A673 (cell line): Measurements from ENCODE around the gene ZEB2. TPM values are rescaled to one million over a fixed set of nuclear protein-coding genes. Genes with fewer than 3 reads are reported as not detected.

Experiments used
- BruUV-seq: library from RNA; stranded (reverse); fragments of 400-500 nt; replicated peaks from 2 replicates; lab custom pipeline; 2021; lab: Mats Ljungman, UMichigan
- CTCF ChIA-PET: fragments of 300-600 bp; sonication (Branson Sonifier 250); formaldehyde crosslinking; loops from one replicate; lab custom pipeline; 2022; ENCODE audit warnings: antibody characterized with exemption; lab: Charles Lee
- POLR2A ChIA-PET: fragments of 300-600 bp; sonication (Branson Sonifier 250); formaldehyde crosslinking; loops from one replicate; lab custom pipeline; 2022; ENCODE audit warnings: antibody characterized with exemption; ENCODE audit not compliant: low non-redundant PET; lab: Charles Lee
- DNase-seq: peaks from one replicate; pipeline ENCODE4 v3.0.0-alpha.2; 2015; ENCODE audit warnings: low spot score
- H3K27ac ChIP-seq: fragments of 200-600 bp; sonication (generic); 2 replicates; pipeline ENCODE4 v1.5.1; 2016; ENCODE audit warnings: mixed run types, low read depth, mild to moderate bottlenecking, mixed read lengths, antibody characterized with exemption, low read length; ENCODE audit not compliant: poor library complexity, severe bottlenecking
- H3K27me3 ChIP-seq: fragments of 200-600 bp; sonication (generic); replicated peaks from 2 replicates; pipeline ENCODE4 v1.6.1; 2017; ENCODE audit warnings: mixed run types, low read depth, mild to moderate bottlenecking, mixed read lengths, antibody characterized with exemption, low read length; ENCODE audit not compliant: insufficient read depth, poor library complexity
- H3K36me3 ChIP-seq: fragments of 200-600 bp; sonication (generic); 2 replicates; pipeline ENCODE4 v1.6.1; 2016; ENCODE audit warnings: mixed run types, mild to moderate bottlenecking, mixed read lengths, antibody characterized with exemption, low read length; ENCODE audit not compliant: insufficient read depth, poor library complexity, severe bottlenecking
- H3K4me1 ChIP-seq: fragments of 200-600 bp; sonication (generic); 2 replicates; pipeline ENCODE4 v1.6.1; 2017; ENCODE audit warnings: mixed run types, mild to moderate bottlenecking, mixed read lengths, antibody characterized with exemption, low read length; ENCODE audit not compliant: insufficient read depth, poor library complexity, severe bottlenecking
- H3K4me3 ChIP-seq: fragments of 200-600 bp; sonication (generic); 2 replicates; pipeline ENCODE4 v1.5.1; 2016; ENCODE audit warnings: low read depth, mixed run types, mild to moderate bottlenecking, mixed read lengths, low read length; ENCODE audit not compliant: poor library complexity, severe bottlenecking
- H3K9me3 ChIP-seq: fragments of 200-600 bp; sonication (generic); 2 replicates; pipeline ENCODE4 v1.6.1; 2016; ENCODE audit warnings: mixed run types, low read depth, mild to moderate bottlenecking, mixed read lengths, antibody characterized with exemption, low read length; ENCODE audit not compliant: poor library complexity, severe bottlenecking
- EZH2 ChIP-seq: fragments of 200-600 bp; sonication (generic); IDR thresholded peaks from 2 replicates; pipeline ENCODE4 v1.6.1; 2017; ENCODE audit warnings: borderline replicate concordance, low read depth, mild to moderate bottlenecking, mixed read lengths, antibody characterized with exemption, low read length; ENCODE audit not compliant: poor library complexity, severe bottlenecking
- intact Hi-C: fragments of 100-400 bp; cut with micrococcal nuclease; formaldehyde crosslinking; loops from one replicate; pipeline ENCODE4 v1.10.0; 2022; ENCODE audit not compliant: unreplicated experiment
- total RNA-seq: library from RNA; stranded (reverse); gene quantifications from 2 replicates; pipeline ENCODE4 v1.2.3, GENCODE V29; 2021
- TF ChIP-seq, protein P1 (sequence below): fragments of 300-800, 200-600 bp; sonication (generic); conservative IDR thresholded peaks from 2 replicates; pipeline ENCODE4 v1.5.1; 2017; ENCODE audit warnings: low read depth, mild to moderate bottlenecking, antibody characterized with exemption, low read length, moderate library complexity, mixed read lengths

Gene ZEB2
- total RNA-seq, 1 experiment from 2014 or later = 146 TPM

DNA sequence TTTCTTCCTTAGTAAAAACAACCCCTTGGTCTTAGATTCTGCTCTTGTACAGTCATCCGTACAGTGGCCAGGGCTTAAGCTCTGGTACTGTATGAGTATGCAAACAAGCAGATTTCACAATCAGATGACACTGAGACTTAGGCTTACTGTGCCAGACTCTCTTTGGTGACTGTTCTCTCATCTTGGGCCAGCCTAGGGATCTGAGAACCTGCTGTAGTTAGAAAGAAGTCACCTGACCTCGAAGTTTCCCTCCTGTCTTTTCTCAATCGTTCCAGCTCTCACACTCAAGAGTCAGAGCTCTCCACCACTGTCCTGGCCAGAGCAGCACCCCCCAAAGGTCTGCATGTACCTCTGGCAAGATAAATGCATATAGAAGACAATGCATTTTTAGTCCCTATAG, 63.2 kb downstream of the ZEB2 start:
- POLR2A ChIA-PET = no interaction called here
- peak; percentile 86 for DNase-seq
- peak overlapping the region; percentile 71 for H3K27ac ChIP-seq
- no peak for TF ChIP-seq EZH2
- TF ChIP-seq, protein P1, sequence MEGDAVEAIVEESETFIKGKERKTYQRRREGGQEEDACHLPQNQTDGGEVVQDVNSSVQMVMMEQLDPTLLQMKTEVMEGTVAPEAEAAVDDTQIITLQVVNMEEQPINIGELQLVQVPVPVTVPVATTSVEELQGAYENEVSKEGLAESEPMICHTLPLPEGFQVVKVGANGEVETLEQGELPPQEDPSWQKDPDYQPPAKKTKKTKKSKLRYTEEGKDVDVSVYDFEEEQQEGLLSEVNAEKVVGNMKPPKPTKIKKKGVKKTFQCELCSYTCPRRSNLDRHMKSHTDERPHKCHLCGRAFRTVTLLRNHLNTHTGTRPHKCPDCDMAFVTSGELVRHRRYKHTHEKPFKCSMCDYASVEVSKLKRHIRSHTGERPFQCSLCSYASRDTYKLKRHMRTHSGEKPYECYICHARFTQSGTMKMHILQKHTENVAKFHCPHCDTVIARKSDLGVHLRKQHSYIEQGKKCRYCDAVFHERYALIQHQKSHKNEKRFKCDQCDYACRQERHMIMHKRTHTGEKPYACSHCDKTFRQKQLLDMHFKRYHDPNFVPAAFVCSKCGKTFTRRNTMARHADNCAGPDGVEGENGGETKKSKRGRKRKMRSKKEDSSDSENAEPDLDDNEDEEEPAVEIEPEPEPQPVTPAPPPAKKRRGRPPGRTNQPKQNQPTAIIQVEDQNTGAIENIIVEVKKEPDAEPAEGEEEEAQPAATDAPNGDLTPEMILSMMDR = no peak
- H3K9me3 ChIP-seq = no peaks in the 10 kb centered on the region
- no peak overlapping the region for H3K4me3 ChIP-seq
- intact Hi-C loops = no loop called here
- CTCF ChIA-PET = no interaction called here
- no TSS peak for BruUV-seq
- H3K4me1 ChIP-seq = peaks cover 100% of the 10 kb centered on the region
- H3K36me3 ChIP-seq = peaks cover 5% of the 10 kb centered on the region
- H3K27me3 ChIP-seq = no peaks in the 10 kb centered on the region

DNA sequence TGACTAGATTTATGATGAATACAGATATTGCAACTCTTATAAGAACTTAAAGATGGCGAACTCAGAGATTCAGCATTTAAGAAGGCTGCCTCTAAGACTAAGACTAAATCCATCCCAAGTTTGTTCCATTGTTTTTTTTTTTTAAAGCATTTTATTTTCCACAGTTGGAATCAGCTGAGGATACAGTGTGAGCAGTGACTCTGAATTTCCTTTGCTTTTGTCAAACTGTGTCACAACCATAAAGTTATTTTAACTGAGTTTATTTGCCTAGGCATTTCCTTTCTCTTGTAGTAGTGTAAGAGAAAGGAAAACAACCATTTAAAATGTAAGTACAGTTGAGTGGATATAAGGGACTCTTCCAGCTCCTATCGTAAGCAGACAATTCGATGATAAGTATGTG, 63.9 kb downstream of the ZEB2 start:
- BruUV-seq = no TSS peak
- Histone ChIP-seq H3K9me3 (no peaks in the 10 kb centered on the region), H3K4me1 (peaks cover 100% of the 10 kb centered on the region), H3K27ac (peak overlapping the region; percentile 71), H3K4me3 (no peak overlapping the region), H3K27me3 (no peaks in the 10 kb centered on the region), H3K36me3 (peaks cover 10% of the 10 kb centered on the region)
- ChIA-PET POLR2A (no interaction called here), CTCF (no interaction called here)
- intact Hi-C loops = no loop called here
- DNase-seq = no peak
- TF ChIP-seq EZH2 = no peak
- TF ChIP-seq, protein P1 = no peak

DNA sequence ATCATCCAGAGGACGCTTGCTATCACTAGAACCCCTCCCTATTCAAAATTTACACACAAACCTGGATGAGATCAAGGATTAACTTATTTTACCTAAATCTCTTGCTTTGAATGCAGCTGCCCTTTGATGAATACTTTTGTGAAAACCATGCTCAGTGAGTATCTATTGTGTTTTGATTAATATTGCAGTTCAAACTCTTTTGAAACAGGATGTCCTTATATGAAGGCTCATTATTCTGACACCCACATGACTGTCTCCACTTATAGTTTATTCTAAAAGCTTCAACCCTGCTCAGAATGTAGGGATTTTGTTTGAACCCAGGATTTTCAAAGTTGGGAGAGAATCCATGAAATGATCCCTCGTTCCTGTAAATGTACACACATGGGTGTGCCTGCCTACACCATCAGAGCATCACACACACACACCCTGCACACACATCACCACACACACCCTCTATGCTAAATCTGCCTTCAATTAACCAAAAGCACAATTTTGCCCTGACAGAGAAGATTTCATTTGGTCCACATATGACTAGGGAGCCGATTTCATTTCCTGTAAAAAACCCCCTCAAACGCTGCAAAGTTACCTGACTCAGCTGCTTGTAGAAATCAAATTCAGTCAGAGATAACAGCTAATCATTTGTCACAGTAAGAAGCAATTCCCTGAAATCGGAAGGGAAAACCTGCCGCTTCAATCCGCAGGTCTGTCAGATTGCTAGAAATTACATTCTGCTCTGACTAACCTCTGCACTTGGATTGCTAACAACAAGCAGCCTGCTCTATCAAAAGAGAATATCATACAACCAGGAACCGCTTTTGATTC, 65.2 kb downstream of the ZEB2 start:
- intact Hi-C loops = no loop called here
- H3K27me3 ChIP-seq = no peaks in the 10 kb centered on the region
- peaks cover 10% of the 10 kb centered on the region for H3K36me3 ChIP-seq
- DNase-seq = peak; percentile 51
- no TSS peak for BruUV-seq
- H3K27ac ChIP-seq = peak overlapping the region; percentile 71
- no peak for TF ChIP-seq EZH2
- H3K9me3 ChIP-seq = no peaks in the 10 kb centered on the region
- peaks cover 91% of the 10 kb centered on the region for H3K4me1 ChIP-seq
- POLR2A ChIA-PET = no interaction called here
- H3K4me3 ChIP-seq = peak overlapping the region; percentile 10
- CTCF ChIA-PET = no interaction called here
